ENCODE measurements around the gene PSMC6. TPM values are rescaled to one million over a fixed set of nuclear protein-coding genes. Genes with fewer than 3 reads are reported as not detected.

Gene PSMC6
- total and polyA plus RNA-seq, 2 of the 8 experiments (the other 6 are each of a cell fraction or from before 2014, with no cell fraction given), result 45.1 to 107 TPM

DNA sequence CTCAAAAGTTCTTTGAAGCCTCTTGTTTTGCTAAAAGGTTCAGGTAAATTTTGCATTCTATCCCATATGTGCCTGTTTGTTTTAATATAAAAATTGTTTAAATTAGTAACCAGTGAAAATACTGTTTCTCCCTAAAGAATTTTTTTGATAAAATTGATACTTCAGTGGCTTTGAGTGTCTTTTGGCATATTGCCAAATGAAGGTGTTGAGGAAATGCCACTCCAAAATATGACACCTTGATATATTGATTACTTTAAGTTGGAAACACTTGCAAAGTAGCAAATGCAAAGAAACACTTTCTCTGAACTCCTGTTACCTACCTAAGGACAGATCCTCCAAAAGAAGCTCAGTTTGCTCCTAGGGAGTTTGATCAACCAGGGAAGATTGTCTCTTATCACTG, 31.4 kb downstream of the PSMC6 start (continued):
- TF ChIP-seq, protein P1, sequence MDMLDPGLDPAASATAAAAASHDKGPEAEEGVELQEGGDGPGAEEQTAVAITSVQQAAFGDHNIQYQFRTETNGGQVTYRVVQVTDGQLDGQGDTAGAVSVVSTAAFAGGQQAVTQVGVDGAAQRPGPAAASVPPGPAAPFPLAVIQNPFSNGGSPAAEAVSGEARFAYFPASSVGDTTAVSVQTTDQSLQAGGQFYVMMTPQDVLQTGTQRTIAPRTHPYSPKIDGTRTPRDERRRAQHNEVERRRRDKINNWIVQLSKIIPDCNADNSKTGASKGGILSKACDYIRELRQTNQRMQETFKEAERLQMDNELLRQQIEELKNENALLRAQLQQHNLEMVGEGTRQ (IDR thresholded peaks at IDR 0.05; ENCODE audit: low read length), result no peak
- TF ChIP-seq CBX5 (IDR thresholded peaks at IDR 0.05; ENCODE audit: low read depth, low read length) (no peak), CTBP2 (IDR thresholded peaks at IDR 0.05; ENCODE audit: borderline replicate concordance, insufficient read depth, insufficient read length, low read length) (no peak), ASH2L (IDR thresholded peaks at IDR 0.05; ENCODE audit: low read length) (no peak), POU5F1 (IDR thresholded peaks at IDR 0.05; ENCODE audit: low read depth, low read length) (no peak)

All from H1 (cell line).